HEK293 (cell line): ENCODE data around the gene SMTNL2.

Source experiments
- GLI2 ChIP-seq: fragments of 450-650 bp; formaldehyde crosslinking; IDR thresholded peaks from 2 replicates; pipeline ENCODE4; 2017; ENCODE audit warnings: missing biosample characterization, missing genetic modification characterization, low read depth, borderline replicate concordance
- HOXA7 ChIP-seq: sonication (generic); formaldehyde crosslinking; IDR thresholded peaks from 2 replicates; pipeline ENCODE4 v1.8.1; 2022; ENCODE audit warnings: missing genetic modification reagents, borderline replicate concordance
- HOXC10 ChIP-seq: sonication (generic); formaldehyde crosslinking; IDR thresholded peaks from 2 replicates; pipeline ENCODE4 v1.8.1; 2023; ENCODE audit warnings: mild to moderate bottlenecking, missing genetic modification reagents
- IKZF3 ChIP-seq: fragments of 450-650 bp; IDR thresholded peaks from 2 replicates; pipeline ENCODE4 v1.5.0; 2018; ENCODE audit warnings: missing biosample characterization, mild to moderate bottlenecking, missing genetic modification characterization, moderate library complexity
- KLF1 ChIP-seq: fragments of 450-650 bp; formaldehyde crosslinking; IDR thresholded peaks from 2 replicates; pipeline ENCODE4 v1.5.1; 2016; ENCODE audit warnings: missing biosample characterization, missing genetic modification characterization
- KLF17 ChIP-seq: fragments of 450-650 bp; formaldehyde crosslinking; IDR thresholded peaks from 2 replicates; pipeline ENCODE4 v1.5.1; 2016; ENCODE audit warnings: missing biosample characterization, missing genetic modification characterization
- KLF8 ChIP-seq: fragments of 450-650 bp; formaldehyde crosslinking; IDR thresholded peaks from 2 replicates; pipeline ENCODE4 v1.5.1; 2016; ENCODE audit warnings: missing biosample characterization, missing genetic modification characterization
- PRDM1 ChIP-seq: fragments of 450-650 bp; formaldehyde crosslinking; IDR thresholded peaks from 2 replicates; pipeline ENCODE4; 2016; ENCODE audit warnings: missing biosample characterization, missing genetic modification characterization
- SP2 ChIP-seq: fragments of 450-650 bp; formaldehyde crosslinking; IDR thresholded peaks from 2 replicates; pipeline ENCODE4 v1.5.1; 2016; ENCODE audit warnings: missing biosample characterization, missing genetic modification characterization
- SP7 ChIP-seq: fragments of 450-650 bp; formaldehyde crosslinking; IDR thresholded peaks from 2 replicates; pipeline ENCODE4 v1.5.1; 2016; ENCODE audit warnings: missing biosample characterization, missing genetic modification characterization
- WT1 ChIP-seq: fragments of 450-650 bp; formaldehyde crosslinking; IDR thresholded peaks from 2 replicates; pipeline ENCODE4 v1.5.1; 2016; ENCODE audit warnings: missing biosample characterization, missing genetic modification characterization
- YY1 ChIP-seq: fragments of 450-650 bp; formaldehyde crosslinking; IDR thresholded peaks from 2 replicates; pipeline ENCODE4 v1.5.1; 2018; ENCODE audit warnings: missing biosample characterization, missing genetic modification characterization
- ZBTB10 ChIP-seq: fragments of 450-650 bp; formaldehyde crosslinking; IDR thresholded peaks from 2 replicates; pipeline ENCODE4 v1.5.1; 2016; ENCODE audit warnings: missing biosample characterization, missing genetic modification characterization
- ZBTB20 ChIP-seq: fragments of 450-650 bp; formaldehyde crosslinking; IDR thresholded peaks from 2 replicates; pipeline ENCODE4 v1.5.1; 2016; ENCODE audit warnings: missing biosample characterization, missing genetic modification characterization
- ZBTB26 ChIP-seq: fragments of 450-650 bp; formaldehyde crosslinking; optimal IDR thresholded peaks from 2 replicates; pipeline ENCODE3; 2016; ENCODE audit warnings: missing biosample characterization, mild to moderate bottlenecking, missing genetic modification characterization
- ZFHX2 ChIP-seq: fragments of 450-650 bp; formaldehyde crosslinking; conservative IDR thresholded peaks from 2 replicates; pipeline ENCODE4 v1.5.1; 2016; ENCODE audit warnings: missing biosample characterization, missing genetic modification characterization
- ZIC2 ChIP-seq: fragments of 450-650 bp; formaldehyde crosslinking; IDR thresholded peaks from 2 replicates; pipeline ENCODE4 v1.5.1; 2016; ENCODE audit warnings: missing biosample characterization, missing genetic modification characterization
- ZNF140 ChIP-seq: fragments of 450-650 bp; formaldehyde crosslinking; IDR thresholded peaks from 2 replicates; pipeline ENCODE4 v1.5.1; 2016; ENCODE audit warnings: missing biosample characterization, missing genetic modification characterization
- ZNF155 ChIP-seq: fragments of 450-650 bp; formaldehyde crosslinking; IDR thresholded peaks from 2 replicates; pipeline ENCODE4 v1.5.1; 2016; ENCODE audit warnings: missing biosample characterization, missing genetic modification characterization
- ZNF19 ChIP-seq: fragments of 450-650 bp; formaldehyde crosslinking; IDR thresholded peaks from 2 replicates; pipeline ENCODE4; 2016; ENCODE audit warnings: missing biosample characterization, missing genetic modification characterization, low read depth
- ZNF335 ChIP-seq: fragments of 450-650 bp; formaldehyde crosslinking; conservative IDR thresholded peaks from 2 replicates; pipeline ENCODE4 v1.5.1; 2016; ENCODE audit warnings: missing biosample characterization, missing genetic modification characterization
- ZNF341 ChIP-seq: fragments of 450-650 bp; formaldehyde crosslinking; IDR thresholded peaks from 2 replicates; pipeline ENCODE4; 2016; ENCODE audit warnings: low read depth, missing biosample characterization, missing genetic modification characterization
- ZNF398 ChIP-seq: fragments of 450-650 bp; formaldehyde crosslinking; IDR thresholded peaks from 2 replicates; pipeline ENCODE4 v1.5.1; 2017; ENCODE audit warnings: missing biosample characterization, missing genetic modification characterization
- ZNF423 ChIP-seq: fragments of 450-650 bp; formaldehyde crosslinking; IDR thresholded peaks from 2 replicates; pipeline ENCODE4 v1.5.1; 2016; ENCODE audit warnings: missing biosample characterization, missing genetic modification characterization
- ZNF48 ChIP-seq: fragments of 450-650 bp; formaldehyde crosslinking; IDR thresholded peaks from 2 replicates; pipeline ENCODE4 v1.5.1; 2016; ENCODE audit warnings: missing biosample characterization, missing genetic modification characterization
- ZNF560 ChIP-seq: fragments of 450-650 bp; formaldehyde crosslinking; IDR thresholded peaks from 2 replicates; pipeline ENCODE4 v1.5.1; 2017; ENCODE audit warnings: missing biosample characterization, missing genetic modification characterization, borderline replicate concordance
- ZNF585B ChIP-seq: fragments of 450-650 bp; formaldehyde crosslinking; IDR thresholded peaks from 2 replicates; pipeline ENCODE4 v1.5.1; 2016; ENCODE audit warnings: missing biosample characterization, missing genetic modification characterization
- ZNF623 ChIP-seq: fragments of 450-650 bp; formaldehyde crosslinking; IDR thresholded peaks from 2 replicates; pipeline ENCODE4 v1.5.1; 2016; ENCODE audit warnings: missing biosample characterization, missing genetic modification characterization
- ZNF639 ChIP-seq: fragments of 450-650 bp; formaldehyde crosslinking; IDR thresholded peaks from 2 replicates; pipeline ENCODE4 v1.5.1; 2016; ENCODE audit warnings: missing biosample characterization, missing genetic modification characterization
- ZNF837 ChIP-seq: fragments of 450-650 bp; formaldehyde crosslinking; IDR thresholded peaks from 2 replicates; pipeline ENCODE4 v1.5.1; 2016; ENCODE audit warnings: missing biosample characterization, missing genetic modification characterization
- ZSCAN23 ChIP-seq: fragments of 450-650 bp; formaldehyde crosslinking; IDR thresholded peaks from 2 replicates; pipeline ENCODE4 v1.5.1; 2016; ENCODE audit warnings: missing biosample characterization, missing genetic modification characterization

SMTNL2 gene

GRCh38 chr17:4584101-4584916, at the start of gene SMTNL2 (continued):
- TF ChIP-seq HOXC10 (CRISPR knock-in tag) (no peak), ZNF341 (tag by site-specific recombination) (peak; percentile 70), HOXA7 (CRISPR knock-in tag) (no peak), ZNF560 (tag by site-specific recombination) (no peak), ZNF639 (tag by site-specific recombination) (no peak), ZNF155 (no peak), KLF17 (tag by site-specific recombination) (no peak; the same call in 1 of the 2 replicates), ZNF423 (tag by site-specific recombination) (peak; percentile 50; the same call in 1 of the 2 replicates), ZNF623 (tag by site-specific recombination) (no peak), YY1 (tag by site-specific recombination) (peak; percentile 13; the same call in 1 of the 2 replicates), ZBTB20 (tag by site-specific recombination) (peak; percentile 79), ZIC2 (tag by site-specific recombination) (peak; percentile 67), ZNF335 (tag by site-specific recombination) (peak; percentile 91), ZFHX2 (tag by site-specific recombination) (peak; percentile 66), ZNF19 (no peak), WT1 (tag by site-specific recombination) (peak; percentile 60), ZNF398 (tag by site-specific recombination) (peak; percentile 72), ZBTB10 (peak; percentile 42; the same call in 1 of the 2 replicates), ZNF48 (tag by site-specific recombination) (no peak), ZNF837 (tag by site-specific recombination) (peak; percentile 52; the same call in 1 of the 2 replicates), KLF8 (tag by site-specific recombination) (peak; percentile 28; the same call in 1 of the 2 replicates), SP7 (tag by site-specific recombination) (peak; percentile 42; the same call in 1 of the 2 replicates), ZSCAN23 (tag by site-specific recombination) (no peak), SP2 (tag by site-specific recombination) (peak; percentile 48), GLI2 (tag by site-specific recombination) (no peak), ZBTB26 (tag by site-specific recombination) (peak; percentile 60), IKZF3 (tag by site-specific recombination) (0 out of 2 replicates have a peak, but pooled peaks have one; percentile 9), ZNF140 (tag by site-specific recombination) (no peak), KLF1 (tag by site-specific recombination) (0 out of 2 replicates have a peak, but pooled peaks have one; percentile 32), PRDM1 (tag by site-specific recombination) (no peak), ZNF585B (tag by site-specific recombination) (no peak)
